ENCODE measurements around the gene CACNA1C. TPM values are rescaled to one million over a fixed set of nuclear protein-coding genes. Genes with fewer than 3 reads are reported as not detected.
"Not testable (repeated sequence)": the region's sequence is repeated elsewhere in the genome, so short reads cannot be mapped to it uniquely, and the experiment has no call there.

The CACNA1C gene
- total RNA-seq, 1 donor from 2014 or later, result 0.02 TPM

DNA sequence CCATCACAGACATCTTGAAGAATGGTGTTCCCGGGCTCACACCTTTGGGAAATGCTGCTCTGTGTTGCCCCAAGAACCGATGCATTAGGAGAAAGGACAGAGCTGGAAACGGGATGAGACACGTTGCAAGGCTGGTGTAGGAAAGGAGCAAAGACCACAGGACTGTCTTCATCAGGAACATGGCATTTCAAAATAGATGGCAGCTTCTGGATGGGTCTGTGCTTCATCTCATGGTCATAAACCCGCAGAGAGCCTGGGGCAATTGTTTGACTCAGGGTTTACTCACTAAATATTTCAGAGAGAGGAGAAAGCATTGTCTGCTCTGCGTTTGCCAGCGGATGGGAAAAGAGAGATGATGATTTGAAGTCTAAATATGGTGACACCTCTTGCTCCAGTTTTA is 76.3 kb downstream of the CACNA1C start:
- CTCF ChIA-PET, result no interaction called here
- no peaks in the 10 kb centered on the region for H3K9me3 Mint-ChIP-seq
- intact Hi-C loops (cut with micrococcal nuclease), result no loop called here
- TF ChIP-seq, protein P1, sequence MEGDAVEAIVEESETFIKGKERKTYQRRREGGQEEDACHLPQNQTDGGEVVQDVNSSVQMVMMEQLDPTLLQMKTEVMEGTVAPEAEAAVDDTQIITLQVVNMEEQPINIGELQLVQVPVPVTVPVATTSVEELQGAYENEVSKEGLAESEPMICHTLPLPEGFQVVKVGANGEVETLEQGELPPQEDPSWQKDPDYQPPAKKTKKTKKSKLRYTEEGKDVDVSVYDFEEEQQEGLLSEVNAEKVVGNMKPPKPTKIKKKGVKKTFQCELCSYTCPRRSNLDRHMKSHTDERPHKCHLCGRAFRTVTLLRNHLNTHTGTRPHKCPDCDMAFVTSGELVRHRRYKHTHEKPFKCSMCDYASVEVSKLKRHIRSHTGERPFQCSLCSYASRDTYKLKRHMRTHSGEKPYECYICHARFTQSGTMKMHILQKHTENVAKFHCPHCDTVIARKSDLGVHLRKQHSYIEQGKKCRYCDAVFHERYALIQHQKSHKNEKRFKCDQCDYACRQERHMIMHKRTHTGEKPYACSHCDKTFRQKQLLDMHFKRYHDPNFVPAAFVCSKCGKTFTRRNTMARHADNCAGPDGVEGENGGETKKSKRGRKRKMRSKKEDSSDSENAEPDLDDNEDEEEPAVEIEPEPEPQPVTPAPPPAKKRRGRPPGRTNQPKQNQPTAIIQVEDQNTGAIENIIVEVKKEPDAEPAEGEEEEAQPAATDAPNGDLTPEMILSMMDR (IDR thresholded peaks at IDR 0.05), result no peak
- no peaks in the 10 kb centered on the region for H3K36me3 Mint-ChIP-seq (ENCODE audit: low read depth)
- DNase-seq (no peak), ATAC-seq (ENCODE audit: low read depth) (no peak)
- no peaks in the 10 kb centered on the region for H3K4me1 Mint-ChIP-seq
- H3K27ac Mint-ChIP-seq, result no peak overlapping the region
- H3K4me3 Mint-ChIP-seq, result no peak overlapping the region
- H3K27me3 Mint-ChIP-seq, result no peaks in the 10 kb centered on the region
- POLR2A ChIA-PET, result no interaction called here

DNA sequence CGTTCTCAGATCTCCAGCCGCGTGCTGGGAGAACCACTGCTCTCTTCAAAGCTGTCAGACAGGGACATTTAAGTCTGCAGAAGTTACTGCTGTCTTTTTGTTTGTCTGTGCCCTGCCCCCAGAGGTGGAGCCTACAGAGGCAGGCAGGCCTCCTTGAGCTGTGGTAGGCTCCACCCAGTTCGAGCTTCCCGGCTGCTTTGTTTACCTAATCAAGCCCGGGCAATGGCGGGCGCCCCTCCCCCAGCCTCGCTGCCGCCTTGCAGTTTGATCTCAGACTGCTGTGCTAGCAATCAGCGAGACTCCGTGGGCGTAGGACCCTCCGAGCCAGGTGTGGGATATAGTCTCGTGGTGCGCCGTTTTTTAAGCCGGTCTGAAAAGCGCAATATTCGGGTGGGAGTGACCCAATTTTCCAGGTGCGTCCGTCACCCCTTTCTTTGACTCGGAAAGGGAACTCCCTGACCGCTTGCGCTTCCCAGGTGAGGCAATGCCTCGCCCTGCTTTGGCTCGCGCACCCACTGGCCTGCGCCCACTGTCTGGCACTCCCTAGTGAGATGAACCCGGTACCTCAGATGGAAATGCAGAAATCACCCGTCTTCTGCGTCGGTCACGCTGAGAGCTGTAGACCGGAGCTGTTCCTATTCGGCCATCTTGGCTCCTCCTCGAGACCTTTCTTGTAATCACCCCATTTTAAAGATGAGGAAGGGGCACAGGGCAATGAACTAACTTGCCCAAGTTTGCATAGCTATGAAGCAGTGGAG is 83.1 kb downstream of the CACNA1C start:
- ATAC-seq (ENCODE audit: low read depth); H3K4me1 Mint-ChIP-seq; CTCF ChIA-PET; DNase-seq; intact Hi-C loops (cut with micrococcal nuclease); H3K9me3 Mint-ChIP-seq; POLR2A ChIA-PET; H3K4me3 Mint-ChIP-seq; H3K27me3 Mint-ChIP-seq; H3K27ac Mint-ChIP-seq; H3K36me3 Mint-ChIP-seq (ENCODE audit: low read depth): not testable (repeated sequence)

DNA sequence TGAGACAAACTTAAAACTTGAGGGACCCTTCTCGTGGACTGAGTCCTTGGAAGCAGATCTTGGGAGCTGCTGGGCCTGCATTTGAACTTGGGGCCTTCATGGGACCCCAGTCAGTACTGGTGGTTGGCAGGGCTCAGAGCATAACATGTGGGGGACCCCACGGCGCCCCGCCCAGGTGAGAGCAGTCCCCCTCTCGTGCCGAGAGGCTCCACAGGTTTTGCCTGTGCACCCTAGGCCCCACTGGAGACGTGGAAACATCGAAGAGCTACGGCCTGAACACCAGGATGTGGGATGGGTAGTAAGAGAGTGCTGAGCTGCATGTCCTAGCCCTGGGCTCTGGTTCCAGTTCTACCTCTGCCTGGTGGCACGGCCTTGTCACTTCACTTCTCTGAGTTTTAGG is 84.1 kb downstream of the CACNA1C start:
- ChIA-PET CTCF (no interaction called here), POLR2A (no interaction called here)
- DNase-seq (no peak), ATAC-seq (ENCODE audit: low read depth) (no peak)
- intact Hi-C loops (cut with micrococcal nuclease), result no loop called here
- Mint-ChIP-seq H3K4me3 (no peak overlapping the region), H3K36me3 (ENCODE audit: low read depth) (no peaks in the 10 kb centered on the region), H3K9me3 (no peaks in the 10 kb centered on the region), H3K27me3 (peaks cover 4% of the 10 kb centered on the region), H3K4me1 (no peaks in the 10 kb centered on the region), H3K27ac (no peak overlapping the region)
- TF ChIP-seq, protein P1 (IDR thresholded peaks at IDR 0.05), result no peak

DNA sequence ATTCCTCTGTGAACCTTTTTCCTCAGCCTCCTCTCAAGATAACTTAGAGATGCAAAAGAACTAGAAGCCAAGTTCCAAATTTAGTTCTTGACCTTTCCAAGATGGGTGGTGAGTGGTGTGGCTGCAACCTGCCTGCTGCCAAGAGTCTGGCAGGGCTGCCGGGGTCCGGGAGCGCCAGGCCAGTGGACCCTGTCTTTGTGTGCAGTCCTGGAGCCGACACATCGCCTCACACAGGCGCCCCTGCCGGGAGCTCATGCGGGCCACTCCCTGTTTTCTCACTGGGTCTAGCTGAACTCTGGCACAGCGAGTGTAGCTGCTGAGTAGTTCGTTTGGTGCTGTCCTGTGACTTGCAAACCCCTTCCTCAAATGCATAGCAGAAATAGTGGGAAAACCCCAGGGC is 84.9 kb downstream of the CACNA1C start:
- TF ChIP-seq, protein P1 (IDR thresholded peaks at IDR 0.05), result no peak
- ChIA-PET POLR2A (no interaction called here), CTCF (no interaction called here)
- H3K9me3 Mint-ChIP-seq, result no peaks in the 10 kb centered on the region
- ATAC-seq (ENCODE audit: low read depth) (no peak), DNase-seq (no peak)
- H3K36me3 Mint-ChIP-seq (ENCODE audit: low read depth), result no peaks in the 10 kb centered on the region
- H3K4me1 Mint-ChIP-seq, result no peaks in the 10 kb centered on the region
- intact Hi-C loops (cut with micrococcal nuclease), result no loop called here
- H3K27ac Mint-ChIP-seq, result no peak overlapping the region
- H3K4me3 Mint-ChIP-seq, result no peak overlapping the region
- peaks cover 4% of the 10 kb centered on the region for H3K27me3 Mint-ChIP-seq

DNA sequence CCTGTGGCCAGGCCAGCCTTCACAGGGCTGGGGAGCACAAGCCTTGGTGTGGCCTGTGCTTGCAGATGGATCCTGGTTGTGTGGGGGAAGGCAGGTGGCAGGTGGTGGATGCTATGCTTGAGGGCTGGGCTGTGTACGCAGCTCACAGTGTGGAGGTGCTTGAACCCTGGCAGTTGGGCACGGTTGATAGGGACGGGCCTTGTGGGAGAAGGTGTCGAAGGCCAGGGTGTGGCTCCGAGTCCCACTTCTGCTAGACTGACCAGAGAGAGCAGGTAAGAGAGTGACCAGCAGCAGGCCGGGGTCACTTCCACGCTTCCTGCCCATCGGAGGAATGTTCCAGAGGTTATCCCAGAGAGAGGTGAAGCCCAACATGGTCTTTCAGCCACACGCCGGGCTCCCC is 85.5 kb downstream of the CACNA1C start:
- no peak overlapping the region for H3K4me3 Mint-ChIP-seq
- H3K27me3 Mint-ChIP-seq, result peaks cover 4% of the 10 kb centered on the region
- ChIA-PET CTCF (no interaction called here), POLR2A (no interaction called here)
- DNase-seq (no peak), ATAC-seq (ENCODE audit: low read depth) (no peak)
- no peaks in the 10 kb centered on the region for H3K4me1 Mint-ChIP-seq
- TF ChIP-seq, protein P1 (IDR thresholded peaks at IDR 0.05), result no peak
- no peaks in the 10 kb centered on the region for H3K36me3 Mint-ChIP-seq (ENCODE audit: low read depth)
- intact Hi-C loops (cut with micrococcal nuclease), result no loop called here
- H3K9me3 Mint-ChIP-seq, result no peaks in the 10 kb centered on the region
- no peak overlapping the region for H3K27ac Mint-ChIP-seq

DNA sequence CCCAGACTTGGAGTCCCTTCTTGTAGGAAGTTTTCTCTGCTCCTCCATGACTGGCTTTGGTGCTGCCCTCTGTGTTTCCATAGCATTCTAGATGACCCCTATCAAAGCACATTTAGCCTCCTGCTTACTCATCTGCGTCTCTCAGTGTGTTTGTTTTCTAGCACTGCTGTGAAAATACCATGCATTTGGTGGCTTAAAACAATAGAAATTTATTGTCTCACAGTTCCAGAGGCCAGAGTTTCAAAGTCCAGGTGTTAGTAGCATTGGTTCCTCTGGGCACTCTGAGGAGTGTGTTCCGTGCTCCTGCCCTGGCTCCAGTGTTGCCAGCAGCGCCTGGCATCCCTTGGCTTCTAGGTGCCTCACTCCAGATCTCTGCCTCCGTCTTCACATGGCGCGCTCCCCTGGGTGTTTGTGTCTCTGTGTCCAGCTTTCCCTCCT is 86.1 kb downstream of the CACNA1C start:
- H3K27ac Mint-ChIP-seq, result no peak overlapping the region
- no peaks in the 10 kb centered on the region for H3K9me3 Mint-ChIP-seq
- no peak for ATAC-seq (ENCODE audit: low read depth)
- CTCF ChIA-PET, result no interaction called here
- intact Hi-C loops (cut with micrococcal nuclease), result no loop called here
- DNase-seq, result no peak
- no peak overlapping the region for H3K4me3 Mint-ChIP-seq
- H3K4me1 Mint-ChIP-seq, result no peaks in the 10 kb centered on the region
- peaks cover 5% of the 10 kb centered on the region for H3K27me3 Mint-ChIP-seq
- TF ChIP-seq, protein P1 (IDR thresholded peaks at IDR 0.05), result no peak
- no peaks in the 10 kb centered on the region for H3K36me3 Mint-ChIP-seq (ENCODE audit: low read depth)
- POLR2A ChIA-PET, result no interaction called here

Measured in activated B cell treated with CpG ODN at 0.5 μM for 24 hours (primary cell).